Measurements from ENCODE around the gene NDUFB3.
"Not testable (repeated sequence)": the region's sequence is repeated elsewhere in the genome, so short reads cannot be mapped to it uniquely, and the experiment has no call there.

Gene NDUFB3

DNA sequence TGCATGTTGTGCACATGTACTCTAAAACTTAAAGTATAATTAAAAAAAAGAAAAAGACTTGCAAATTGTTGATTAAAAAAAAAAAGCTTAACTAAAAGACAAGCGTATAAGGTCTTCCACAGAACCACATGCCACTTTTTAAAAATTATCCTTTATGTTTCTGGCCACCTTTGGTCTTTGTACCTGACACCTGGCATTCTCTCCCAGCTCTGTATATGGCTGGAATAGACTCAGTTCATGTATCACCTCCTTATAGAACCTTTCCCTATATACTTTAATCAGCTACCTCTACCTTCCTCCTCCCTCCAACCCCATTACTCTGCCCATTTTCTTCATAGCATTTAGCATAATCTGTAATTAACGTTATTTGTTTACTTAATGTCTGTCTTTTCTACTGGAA, 32.9 kb upstream of the NDUFB3 start:
- DNase-seq: no peak
- ATAC-seq (ENCODE audit: insufficient read depth, low read depth): no peak
- H3K27ac ChIP-seq (ENCODE audit: low read length): no peak overlapping the region

DNA sequence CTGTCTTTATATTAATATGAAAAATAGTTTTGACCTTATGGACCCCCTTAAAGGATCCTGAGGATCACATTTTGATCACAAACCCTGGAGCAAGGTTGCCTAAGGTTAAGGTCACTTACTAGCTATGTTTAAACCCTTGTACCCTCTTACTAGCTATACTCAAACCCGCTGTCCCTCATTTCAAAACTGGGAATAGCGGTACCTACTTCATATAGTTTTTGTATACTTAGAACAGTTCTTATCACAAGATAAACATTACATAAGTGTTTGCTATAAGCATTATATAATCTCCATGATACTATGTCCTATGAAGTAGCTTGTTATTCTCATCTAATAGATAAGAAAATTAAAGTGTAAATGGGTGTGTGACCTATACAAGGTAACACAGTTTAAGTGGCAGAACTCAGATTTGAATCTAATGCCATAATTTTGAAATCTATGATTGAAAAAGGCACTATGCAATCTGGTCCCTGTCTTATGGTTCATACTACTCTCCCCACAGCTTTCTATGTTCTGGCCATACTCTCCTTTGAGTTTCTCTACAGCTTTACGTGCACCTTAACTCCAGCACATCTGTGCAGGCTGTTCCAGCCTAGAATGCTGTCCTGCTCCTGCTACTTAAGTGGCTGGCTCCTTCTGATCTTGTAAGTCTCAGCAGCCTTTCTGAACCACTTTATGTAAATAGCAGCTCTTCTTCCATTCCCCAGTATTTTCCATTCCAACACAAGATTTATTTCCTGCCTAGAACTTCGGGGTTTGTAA, 30.8 kb upstream of the NDUFB3 start:
- Histone ChIP-seq H3K4me3 (ENCODE audit: low read depth in 1 of 2, low read length in 2 of 2) (no peak overlapping the region), H3K4me2 (ENCODE audit: insufficient read depth, low read length) (no peak overlapping the region), H3K9ac (ENCODE audit: low read depth, low read length) (no peak overlapping the region), H2AFZ (ENCODE audit: low read depth, low read length) (no peak overlapping the region), H4K20me1 (ENCODE audit: insufficient read depth, low read length) (no peaks in the 10 kb centered on the region), H3K27me3 (ENCODE audit: insufficient read depth, low read length, poor library complexity) (no peaks in the 10 kb centered on the region), H3K27ac (ENCODE audit: low read length) (no peak overlapping the region), H3K4me1 (ENCODE audit: insufficient read depth, low read length) (peaks cover 5% of the 10 kb centered on the region; the same call in 1 of the 2 replicates), H3K79me2 (ENCODE audit: insufficient read depth, low read length) (peaks cover 32% of the 10 kb centered on the region), H3K9me3 (ENCODE audit: insufficient read depth, low read length, severe bottlenecking) (peaks cover 3% of the 10 kb centered on the region), H3K36me3 (ENCODE audit: insufficient read depth, low read length) (peaks cover 19% of the 10 kb centered on the region)
- TF ChIP-seq, protein P1, sequence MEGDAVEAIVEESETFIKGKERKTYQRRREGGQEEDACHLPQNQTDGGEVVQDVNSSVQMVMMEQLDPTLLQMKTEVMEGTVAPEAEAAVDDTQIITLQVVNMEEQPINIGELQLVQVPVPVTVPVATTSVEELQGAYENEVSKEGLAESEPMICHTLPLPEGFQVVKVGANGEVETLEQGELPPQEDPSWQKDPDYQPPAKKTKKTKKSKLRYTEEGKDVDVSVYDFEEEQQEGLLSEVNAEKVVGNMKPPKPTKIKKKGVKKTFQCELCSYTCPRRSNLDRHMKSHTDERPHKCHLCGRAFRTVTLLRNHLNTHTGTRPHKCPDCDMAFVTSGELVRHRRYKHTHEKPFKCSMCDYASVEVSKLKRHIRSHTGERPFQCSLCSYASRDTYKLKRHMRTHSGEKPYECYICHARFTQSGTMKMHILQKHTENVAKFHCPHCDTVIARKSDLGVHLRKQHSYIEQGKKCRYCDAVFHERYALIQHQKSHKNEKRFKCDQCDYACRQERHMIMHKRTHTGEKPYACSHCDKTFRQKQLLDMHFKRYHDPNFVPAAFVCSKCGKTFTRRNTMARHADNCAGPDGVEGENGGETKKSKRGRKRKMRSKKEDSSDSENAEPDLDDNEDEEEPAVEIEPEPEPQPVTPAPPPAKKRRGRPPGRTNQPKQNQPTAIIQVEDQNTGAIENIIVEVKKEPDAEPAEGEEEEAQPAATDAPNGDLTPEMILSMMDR (IDR thresholded peaks at IDR 0.05; ENCODE audit: borderline replicate concordance, extremely low read depth, low read length, poor library complexity, severe bottlenecking): no peak
- TF ChIP-seq EZH2 (IDR thresholded peaks at IDR 0.05; ENCODE audit: borderline replicate concordance, low read depth, low read length, severe bottlenecking): no peak
- no peak for DNase-seq
- peak; percentile 29; the same call in 2 of the 3 replicates for ATAC-seq (ENCODE audit: insufficient read depth, low read depth)

More for the DNA sequence above, 32.9 kb upstream of the NDUFB3 start:
- peaks cover 7% of the 10 kb centered on the region for H3K36me3 ChIP-seq (ENCODE audit: insufficient read depth, low read length)
- peaks cover 14% of the 10 kb centered on the region; the same call in 1 of the 2 replicates for H3K79me2 ChIP-seq (ENCODE audit: insufficient read depth, low read length)
- no peaks in the 10 kb centered on the region for H4K20me1 ChIP-seq (ENCODE audit: insufficient read depth, low read length)
- peaks cover 3% of the 10 kb centered on the region for H3K9me3 ChIP-seq (ENCODE audit: insufficient read depth, low read length, severe bottlenecking)
- H3K4me3 ChIP-seq (ENCODE audit: low read depth in 1 of 2, low read length in 2 of 2): no peak overlapping the region
- H3K9ac ChIP-seq (ENCODE audit: low read depth, low read length): no peak overlapping the region
- no peak overlapping the region for H2AFZ ChIP-seq (ENCODE audit: low read depth, low read length)
- H3K4me2 ChIP-seq (ENCODE audit: insufficient read depth, low read length): no peak overlapping the region
- H3K4me1 ChIP-seq (ENCODE audit: insufficient read depth, low read length): peaks cover 5% of the 10 kb centered on the region; the same call in 1 of the 2 replicates
- TF ChIP-seq EZH2 (IDR thresholded peaks at IDR 0.05; ENCODE audit: borderline replicate concordance, low read depth, low read length, severe bottlenecking): no peak
- TF ChIP-seq, protein P1 (IDR thresholded peaks at IDR 0.05; ENCODE audit: borderline replicate concordance, extremely low read depth, low read length, poor library complexity, severe bottlenecking): no peak
- H3K27me3 ChIP-seq (ENCODE audit: insufficient read depth, low read length, poor library complexity): no peaks in the 10 kb centered on the region

DNA sequence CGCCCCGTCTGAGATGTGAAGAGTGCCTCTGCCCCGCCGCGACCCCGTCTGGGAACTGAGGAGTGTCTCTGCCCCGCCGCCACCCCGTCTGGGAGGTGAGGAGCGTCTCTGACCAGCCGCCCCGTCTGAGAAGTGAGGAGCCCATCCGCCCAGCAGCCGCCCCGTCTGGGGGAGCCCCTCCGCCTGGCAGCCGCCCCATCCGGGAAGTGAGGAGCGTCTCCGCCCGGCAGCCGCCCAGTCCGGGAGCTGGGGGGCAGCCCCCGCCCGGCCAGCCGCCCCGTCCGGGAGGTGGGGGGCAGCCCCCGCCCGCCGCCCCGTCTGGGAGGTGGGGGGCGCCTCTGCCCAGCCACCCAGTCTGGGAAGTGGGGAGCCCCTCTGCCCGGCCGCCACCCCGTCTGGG, 29.4 kb upstream of the NDUFB3 start:
- not testable (repeated sequence) for H3K9me3 ChIP-seq (ENCODE audit: insufficient read depth, low read length, severe bottlenecking)
- peaks cover 46% of the 10 kb centered on the region for H3K79me2 ChIP-seq (ENCODE audit: insufficient read depth, low read length)

DNA sequence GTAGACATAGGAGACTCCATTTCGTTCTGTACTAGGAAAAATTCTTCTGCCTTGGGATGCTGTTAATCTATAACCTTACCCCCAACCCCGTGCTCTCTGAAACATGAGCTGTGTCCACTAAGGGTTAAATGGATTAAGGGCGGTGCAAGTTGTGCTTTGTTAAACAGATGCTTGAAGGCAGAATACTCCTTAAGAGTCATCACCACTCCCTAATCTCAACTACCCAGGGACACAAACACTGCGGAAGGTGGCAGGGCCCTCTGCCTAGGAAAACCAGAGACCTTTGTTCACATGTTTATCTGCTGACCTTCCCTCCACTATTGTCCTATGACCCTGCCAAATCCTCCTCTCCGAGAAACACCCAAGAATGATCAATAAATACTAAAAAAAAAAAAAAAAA, 28.8 kb upstream of the NDUFB3 start:
- ATAC-seq (ENCODE audit: insufficient read depth, low read depth); H4K20me1 ChIP-seq (ENCODE audit: insufficient read depth, low read length); H3K9me3 ChIP-seq (ENCODE audit: insufficient read depth, low read length, severe bottlenecking); H3K27ac ChIP-seq (ENCODE audit: low read length); H3K9ac ChIP-seq (ENCODE audit: low read depth, low read length); H3K27me3 ChIP-seq (ENCODE audit: insufficient read depth, low read length, poor library complexity); DNase-seq; H3K4me2 ChIP-seq (ENCODE audit: insufficient read depth, low read length); H2AFZ ChIP-seq (ENCODE audit: low read depth, low read length); H3K4me1 ChIP-seq (ENCODE audit: insufficient read depth, low read length); H3K4me3 ChIP-seq (ENCODE audit: low read depth in 1 of 2, low read length in 2 of 2): not testable (repeated sequence)
- peaks cover 19% of the 10 kb centered on the region for H3K36me3 ChIP-seq (ENCODE audit: insufficient read depth, low read length)
- H3K79me2 ChIP-seq (ENCODE audit: insufficient read depth, low read length): peaks cover 52% of the 10 kb centered on the region

More for the DNA sequence above, 29.4 kb upstream of the NDUFB3 start:
- not testable (repeated sequence) for H3K4me1 ChIP-seq (ENCODE audit: insufficient read depth, low read length); H2AFZ ChIP-seq (ENCODE audit: low read depth, low read length); H3K4me2 ChIP-seq (ENCODE audit: insufficient read depth, low read length); H3K27ac ChIP-seq (ENCODE audit: low read length); DNase-seq; H4K20me1 ChIP-seq (ENCODE audit: insufficient read depth, low read length); ATAC-seq (ENCODE audit: insufficient read depth, low read depth); H3K27me3 ChIP-seq (ENCODE audit: insufficient read depth, low read length, poor library complexity); H3K9ac ChIP-seq (ENCODE audit: low read depth, low read length); H3K4me3 ChIP-seq (ENCODE audit: low read depth in 1 of 2, low read length in 2 of 2)
- H3K36me3 ChIP-seq (ENCODE audit: insufficient read depth, low read length): peaks cover 19% of the 10 kb centered on the region
